ENCODE measurements around the gene MCUR1. TPM values are rescaled to one million over a fixed set of nuclear protein-coding genes. Genes with fewer than 3 reads are reported as not detected.

The MCUR1 gene
- total and polyA plus RNA-seq, 10 of the 15 experiments (the other 5 are each of a cell fraction or from before 2014, with no cell fraction given), result 4.4 to 43.9 (median 18.3) TPM

DNA sequence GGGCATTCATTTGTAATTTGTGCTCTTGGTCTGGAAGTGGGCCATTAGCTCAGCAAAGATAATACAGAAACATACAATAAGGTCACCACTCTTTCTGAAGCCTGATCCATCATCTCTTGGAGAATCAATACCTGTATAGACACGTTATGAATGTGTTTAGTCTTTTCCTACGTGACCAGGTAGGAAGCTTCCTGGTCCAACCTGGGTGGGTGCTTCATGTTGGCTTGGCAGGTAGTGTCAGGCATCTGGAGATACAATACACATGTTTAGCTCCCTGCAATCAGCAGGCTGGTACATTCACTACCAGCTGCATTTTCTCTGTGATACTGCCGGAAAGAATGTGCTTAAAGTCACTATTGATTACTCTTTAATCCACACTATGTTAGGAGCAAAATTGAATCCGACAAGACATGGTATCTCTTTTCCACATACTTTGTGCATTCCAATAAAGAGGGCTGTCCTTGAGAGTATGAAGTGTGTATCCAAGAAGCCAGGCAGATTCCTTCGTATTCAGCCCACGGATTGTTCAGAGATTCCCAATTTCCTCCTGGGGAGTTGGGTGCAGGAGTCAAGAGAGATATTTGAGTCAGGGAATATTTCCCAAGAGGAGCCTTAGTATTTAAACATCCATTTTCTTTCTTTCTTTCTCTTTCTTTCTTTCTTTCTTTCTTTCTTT, 52.9 kb downstream of the MCUR1 start:
- ChIA-PET POLR2A (interaction anchor here (0.6 kb wide), 1 partner anchor 13 kb away, joined by 5 read pairs; no protein-coding TSS in a partner anchor), SMC1A (ENCODE audit: uncharacterized antibody, unreplicated experiment) (interaction anchor here (0.7 to 0.8 kb wide), 2 partner anchors 9 to 141 kb away, joined by 3 to 6 read pairs; no protein-coding TSS in a partner anchor), RAD21 (ENCODE audit: unreplicated experiment) (interaction anchor here (0.5 to 0.6 kb wide), 2 partner anchors 15 to 330 kb away, joined by 3 to 4 read pairs; no protein-coding TSS in a partner anchor), CTCF (interaction anchor here (1.2 kb wide), 1 partner anchor 26 kb away, joined by 3 read pairs; no protein-coding TSS in a partner anchor)
- in situ Hi-C loops (cut with MboI), result no loop called here
- H3K36me3 ChIP-seq (ENCODE audit: control insufficient read depth in 2 of 2, insufficient read depth in 2 of 2, low read length in 1 of 2), result no peaks in the 10 kb centered on the region
- peaks cover 19% of the 10 kb centered on the region for H3K4me1 ChIP-seq (ENCODE audit: control insufficient read depth, insufficient read depth, low read length)
- H3K27ac ChIP-seq (ENCODE audit: control insufficient read depth, insufficient read depth), result no peak overlapping the region
- TF ChIP-seq ASH2L (IDR thresholded peaks at IDR 0.05; ENCODE audit: borderline replicate concordance, low read depth) (no peak), MXI1 (IDR thresholded peaks at IDR 0.05; ENCODE audit: low read depth, low read length) (no peak), NR2F1 (conservative IDR thresholded peaks at IDR 0.05) (no peak), EZH2 (IDR thresholded peaks at IDR 0.05; ENCODE audit: borderline replicate concordance, control insufficient read depth, low read depth, low read length) (no peak), SP1 (IDR thresholded peaks at IDR 0.05; ENCODE audit: low read depth, low read length) (no peak)
- TF ChIP-seq, protein P1, sequence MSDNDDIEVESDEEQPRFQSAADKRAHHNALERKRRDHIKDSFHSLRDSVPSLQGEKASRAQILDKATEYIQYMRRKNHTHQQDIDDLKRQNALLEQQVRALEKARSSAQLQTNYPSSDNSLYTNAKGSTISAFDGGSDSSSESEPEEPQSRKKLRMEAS (IDR thresholded peaks at IDR 0.05; ENCODE audit: low read depth, low read length), result no peak
- peaks cover 3% of the 10 kb centered on the region; the same call in 2 of the 3 replicates for H3K9me3 ChIP-seq (replicated peaks; ENCODE audit: control insufficient read depth, insufficient read depth, low read length)
- no peak overlapping the region for H3K9ac ChIP-seq (ENCODE audit: control insufficient read depth, insufficient read depth, low read length)
- no TSS peak for BruUV-seq (replicated peaks)
- FAIRE-seq, result no peak
- intact Hi-C loops (cut with micrococcal nuclease; ENCODE audit: unreplicated experiment), result loop anchor here (2.0 kb wide), 1 partner anchor 49 kb away; no protein-coding TSS in a partner anchor
- H3K27me3 ChIP-seq (replicated peaks in 1 of 2; ENCODE audit: control insufficient read depth in 2 of 2, insufficient read depth in 2 of 2, low read length in 1 of 2), result peaks cover 0 to 2% of the 10 kb centered on the region in 2 experiments; a peak in 1 of 4 replicates
- no peak for ATAC-seq
- H3K4me2 ChIP-seq (ENCODE audit: control insufficient read depth, insufficient read depth), result no peak overlapping the region
- 92% methylated on average over 6 of the region's 6 CpGs for WGBS (ENCODE audit: insufficient coverage, insufficient replicate concordance, low lambda C conversion rate, missing lambda C conversion rate)
- no peaks in the 10 kb centered on the region for H3K79me2 ChIP-seq (ENCODE audit: control insufficient read depth, insufficient read depth, low read length)
- no peak overlapping the region for H3K4me3 ChIP-seq
- H2AFZ ChIP-seq (ENCODE audit: control insufficient read depth, low read depth, low read length), result no peak overlapping the region
- no peaks in the 10 kb centered on the region for H4K20me1 ChIP-seq (ENCODE audit: control insufficient read depth, insufficient read depth)
- DNase-seq (ENCODE audit: low read depth, low spot score), result no peak

Measured in GM12878 (cell line).